Type B pancreatic cell (in vitro differentiated cells): Measurements from ENCODE around the gene PSMC4. TPM values are rescaled to one million over a fixed set of nuclear protein-coding genes. Genes with fewer than 3 reads are reported as not detected.

Experiments used
- DNase-seq: peaks from one replicate; pipeline ENCODE4 v3.0.0; 2021; ENCODE audit warnings: mixed read lengths; ENCODE audit not compliant: unreplicated experiment; ENCODE audit errors: extremely low spot score
- H3K27ac Mint-ChIP-seq: 2 replicates; pipeline ENCODE4 v1.8.0; 2021; ENCODE audit warnings: mild to moderate bottlenecking, mixed read lengths
- H3K27me3 Mint-ChIP-seq: 2 replicates; pipeline ENCODE4 v1.8.0; 2021; ENCODE audit warnings: mixed read lengths
- H3K36me3 Mint-ChIP-seq: 2 replicates; pipeline ENCODE4 v1.8.0; 2021; ENCODE audit warnings: mixed read lengths
- H3K4me1 Mint-ChIP-seq: one replicate; pipeline ENCODE4 v1.8.0; 2021; ENCODE audit warnings: mixed read lengths; ENCODE audit not compliant: unreplicated experiment
- H3K4me3 Mint-ChIP-seq: 2 replicates; pipeline ENCODE4 v1.8.0; 2021; ENCODE audit warnings: mild to moderate bottlenecking, mixed read lengths
- H3K9me3 Mint-ChIP-seq: 2 replicates; pipeline ENCODE4 v1.8.0; 2021; ENCODE audit warnings: mixed read lengths
- total RNA-seq: library from RNA; stranded (reverse); gene quantifications from 2 replicates; pipeline ENCODE4 v1.2.1, GENCODE V29; 2021; ENCODE audit warnings: low replicate concordance
- TF ChIP-seq, protein P1 (sequence below): fragments of 200-600 bp; sonication (generic); conservative IDR thresholded peaks from 2 replicates; pipeline ENCODE4 v1.5.0; 2021; ENCODE audit warnings: antibody characterized with exemption, mild to moderate bottlenecking

Gene PSMC4
- total RNA-seq, 1 donor from 2014 or later, result 100 TPM

DNA sequence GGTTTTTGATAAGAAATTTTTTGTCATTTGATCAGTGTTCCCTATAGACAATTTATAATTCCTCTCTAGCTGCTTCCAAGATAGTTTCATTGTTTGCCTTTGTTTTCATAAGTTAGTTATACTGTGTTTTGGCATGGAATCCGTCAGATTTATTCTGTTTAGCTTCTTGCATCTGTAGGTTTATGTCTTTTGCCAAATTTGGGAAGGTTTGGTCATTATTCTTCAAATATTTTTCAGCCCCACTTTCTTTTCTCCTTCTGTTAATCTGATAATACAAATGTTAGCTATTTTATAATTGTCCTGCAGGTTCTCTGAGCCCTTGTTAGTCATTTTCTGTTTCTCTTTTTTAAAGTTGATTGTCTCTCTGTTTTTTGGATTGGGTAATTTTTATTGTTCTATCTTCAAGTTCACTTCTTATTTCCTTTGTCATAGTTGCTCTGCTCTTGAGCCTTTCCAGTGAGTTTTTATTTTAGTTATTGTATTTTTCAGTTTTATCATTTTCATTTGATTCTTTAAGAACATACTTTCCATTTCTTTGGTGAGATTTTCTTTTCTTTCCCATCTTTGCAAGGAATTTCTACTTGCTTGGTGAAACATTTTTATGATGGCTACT lies 30.6 kb upstream of the PSMC4 start:
- TF ChIP-seq, protein P1, sequence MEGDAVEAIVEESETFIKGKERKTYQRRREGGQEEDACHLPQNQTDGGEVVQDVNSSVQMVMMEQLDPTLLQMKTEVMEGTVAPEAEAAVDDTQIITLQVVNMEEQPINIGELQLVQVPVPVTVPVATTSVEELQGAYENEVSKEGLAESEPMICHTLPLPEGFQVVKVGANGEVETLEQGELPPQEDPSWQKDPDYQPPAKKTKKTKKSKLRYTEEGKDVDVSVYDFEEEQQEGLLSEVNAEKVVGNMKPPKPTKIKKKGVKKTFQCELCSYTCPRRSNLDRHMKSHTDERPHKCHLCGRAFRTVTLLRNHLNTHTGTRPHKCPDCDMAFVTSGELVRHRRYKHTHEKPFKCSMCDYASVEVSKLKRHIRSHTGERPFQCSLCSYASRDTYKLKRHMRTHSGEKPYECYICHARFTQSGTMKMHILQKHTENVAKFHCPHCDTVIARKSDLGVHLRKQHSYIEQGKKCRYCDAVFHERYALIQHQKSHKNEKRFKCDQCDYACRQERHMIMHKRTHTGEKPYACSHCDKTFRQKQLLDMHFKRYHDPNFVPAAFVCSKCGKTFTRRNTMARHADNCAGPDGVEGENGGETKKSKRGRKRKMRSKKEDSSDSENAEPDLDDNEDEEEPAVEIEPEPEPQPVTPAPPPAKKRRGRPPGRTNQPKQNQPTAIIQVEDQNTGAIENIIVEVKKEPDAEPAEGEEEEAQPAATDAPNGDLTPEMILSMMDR, result no peak
- Mint-ChIP-seq H3K9me3 (peaks cover 19% of the 10 kb centered on the region), H3K27me3 (no peaks in the 10 kb centered on the region), H3K4me1 (peaks cover 23% of the 10 kb centered on the region), H3K27ac (no peak overlapping the region), H3K4me3 (no peak overlapping the region), H3K36me3 (no peaks in the 10 kb centered on the region)
- no peak for DNase-seq

DNA sequence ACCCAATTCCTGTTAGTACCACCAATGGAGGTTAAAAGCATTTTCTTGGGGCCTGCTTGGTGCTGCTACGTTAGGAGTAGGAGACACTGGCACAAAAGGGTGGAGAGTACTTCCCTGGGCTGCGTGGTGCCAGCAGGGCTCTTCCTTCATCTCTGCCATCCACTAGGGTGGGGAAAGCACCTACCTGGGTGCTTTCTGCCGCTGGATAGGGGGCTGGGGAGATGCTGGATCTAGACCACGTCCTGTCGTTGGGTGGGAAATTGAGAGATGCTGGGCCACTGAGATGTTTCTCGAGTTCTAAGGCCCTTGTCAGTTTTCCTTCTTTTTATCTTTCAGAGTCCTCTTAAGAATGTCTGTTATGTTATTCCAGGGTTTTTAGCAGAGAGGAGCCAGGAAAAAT lies 29.8 kb upstream of the PSMC4 start:
- peaks cover 23% of the 10 kb centered on the region for H3K4me1 Mint-ChIP-seq
- no peak overlapping the region for H3K27ac Mint-ChIP-seq
- H3K27me3 Mint-ChIP-seq, result no peaks in the 10 kb centered on the region

DNA sequence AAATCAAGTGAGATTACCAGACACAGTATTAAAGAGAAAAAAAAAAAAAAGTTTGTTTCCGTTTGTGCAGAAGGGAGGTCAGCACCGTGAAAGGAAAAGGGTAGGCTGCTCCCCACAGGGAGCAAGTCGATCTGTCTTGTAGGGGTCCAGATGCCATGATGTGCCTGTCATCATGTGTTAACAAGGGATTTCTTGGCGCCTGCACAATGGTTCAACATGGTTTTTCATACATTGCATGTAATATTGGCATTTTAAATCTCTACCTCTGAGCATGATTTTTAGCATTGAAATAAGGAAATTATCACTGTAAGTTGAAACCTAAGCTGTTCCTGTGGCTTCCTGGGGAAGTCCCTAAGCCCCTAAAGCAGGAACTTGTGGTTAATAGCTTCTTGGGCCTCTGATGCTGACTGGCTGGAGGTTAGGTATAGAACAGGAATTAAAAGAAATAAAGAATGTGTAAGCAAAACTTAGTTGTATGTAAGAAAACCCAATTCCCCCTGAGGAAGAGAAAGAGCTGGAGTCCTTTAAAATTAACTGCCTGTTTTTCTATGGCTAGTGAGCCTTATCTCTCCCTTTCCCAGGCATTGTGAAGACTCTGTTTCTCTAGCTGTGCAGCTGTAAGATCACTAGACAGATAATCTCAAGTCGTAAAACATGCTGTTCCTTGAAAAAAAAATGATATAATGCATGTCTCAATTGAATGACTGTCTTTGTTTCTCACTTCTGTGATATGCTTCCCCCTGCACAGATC lies 29.2 kb upstream of the PSMC4 start:
- Mint-ChIP-seq H3K4me1 (peaks cover 23% of the 10 kb centered on the region), H3K4me3 (peak overlapping the region; percentile 51), H3K27me3 (no peaks in the 10 kb centered on the region), H3K27ac (peak overlapping the region; percentile 15), H3K36me3 (no peaks in the 10 kb centered on the region), H3K9me3 (peaks cover 19% of the 10 kb centered on the region)
- no peak for DNase-seq
- TF ChIP-seq, protein P1, result no peak

More for the DNA sequence above, 29.8 kb upstream of the PSMC4 start:
- no peak overlapping the region for H3K4me3 Mint-ChIP-seq
- DNase-seq, result no peak
- no peaks in the 10 kb centered on the region for H3K36me3 Mint-ChIP-seq
- H3K9me3 Mint-ChIP-seq, result peaks cover 19% of the 10 kb centered on the region
- TF ChIP-seq, protein P1, result no peak

DNA sequence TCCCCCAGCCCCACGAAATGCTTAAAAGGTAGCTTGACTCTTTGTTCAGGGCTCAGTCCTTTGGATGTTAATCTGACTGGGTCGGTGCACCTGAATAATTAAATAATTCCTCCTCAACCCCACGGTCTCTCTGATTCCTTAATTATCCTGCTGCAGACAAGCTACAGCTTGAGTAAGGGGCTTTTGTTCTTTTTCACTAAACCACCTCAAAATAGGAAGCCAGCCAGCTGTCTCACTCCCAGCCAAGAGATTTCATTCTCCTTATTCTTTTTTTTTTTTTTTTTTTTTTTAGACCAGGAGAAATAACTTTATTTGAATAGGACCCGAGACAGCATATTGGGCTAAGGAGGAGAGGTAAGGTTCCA lies 28.6 kb upstream of the PSMC4 start:
- Mint-ChIP-seq H3K4me3 (peak overlapping the region; percentile 51), H3K4me1 (peaks cover 23% of the 10 kb centered on the region), H3K36me3 (no peaks in the 10 kb centered on the region), H3K9me3 (peaks cover 19% of the 10 kb centered on the region), H3K27ac (peak overlapping the region; percentile 15), H3K27me3 (no peaks in the 10 kb centered on the region)
- TF ChIP-seq, protein P1, result no peak
- no peak for DNase-seq

DNA sequence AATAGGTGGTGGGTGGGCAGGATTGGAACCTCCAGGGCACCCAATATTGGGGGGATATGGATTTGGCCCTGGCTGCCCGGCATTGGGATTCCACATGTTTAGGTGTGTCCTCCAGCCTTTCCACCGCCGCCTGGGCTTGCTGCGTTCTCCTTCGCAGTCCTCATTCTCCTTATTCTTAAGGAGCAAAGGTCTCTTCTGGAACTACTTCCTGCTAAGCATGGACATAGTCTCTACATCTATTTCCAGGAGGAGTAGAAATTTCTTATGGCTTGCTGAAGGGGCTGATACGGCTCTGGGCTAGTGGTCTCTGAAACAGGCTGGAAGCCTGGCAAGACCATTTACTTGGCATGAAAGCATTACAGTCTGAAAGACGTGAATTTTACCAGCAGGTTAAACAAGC lies 27.4 kb upstream of the PSMC4 start:
- Mint-ChIP-seq H3K27me3 (no peaks in the 10 kb centered on the region), H3K4me3 (no peak overlapping the region), H3K27ac (no peak overlapping the region), H3K36me3 (no peaks in the 10 kb centered on the region), H3K4me1 (peaks cover 23% of the 10 kb centered on the region), H3K9me3 (peaks cover 19% of the 10 kb centered on the region)
- TF ChIP-seq, protein P1, result no peak
- DNase-seq, result no peak
